Endodermal cell (in vitro differentiated cells): ENCODE data around the gene UBE2E1. TPM values are rescaled to one million over a fixed set of nuclear protein-coding genes. Genes with fewer than 3 reads are reported as not detected.

ENCODE experiments used
- DNase-seq: peaks from one replicate; pipeline ENCODE4 v3.0.0-alpha.2; 2017
- H3K27ac ChIP-seq: 2 replicates; pipeline ENCODE4 v1.5.1; 2013; ENCODE audit warnings: mild to moderate bottlenecking, low read depth, low read length, moderate library complexity
- H3K27me3 ChIP-seq: 2 replicates; pipeline ENCODE4 v1.6.1; 2013; ENCODE audit warnings: mild to moderate bottlenecking, low read length, moderate library complexity; ENCODE audit not compliant: insufficient read depth, control insufficient read depth, poor library complexity, severe bottlenecking
- H3K36me3 ChIP-seq: 2 replicates; pipeline ENCODE4 v1.7.0; 2013; ENCODE audit warnings: mild to moderate bottlenecking, low read length, moderate library complexity; ENCODE audit not compliant: control insufficient read depth, insufficient read depth
- H3K4me1 ChIP-seq: one replicate; pipeline ENCODE4 v1.7.0; 2013; ENCODE audit warnings: low read length; ENCODE audit not compliant: control insufficient read depth, insufficient read depth
- H3K4me3 ChIP-seq: 2 replicates; pipeline ENCODE4 v1.5.1; 2013; ENCODE audit warnings: mild to moderate bottlenecking, low read length, moderate library complexity
- H3K9ac ChIP-seq: 2 replicates; pipeline ENCODE4 v1.6.1; 2013; ENCODE audit warnings: mild to moderate bottlenecking, low read length, moderate library complexity; ENCODE audit not compliant: poor library complexity, severe bottlenecking; ENCODE audit errors: extremely low read depth
- H3K9me3 ChIP-seq: 2 replicates; pipeline ENCODE4 v1.6.1; 2013; ENCODE audit warnings: mild to moderate bottlenecking, low read length, moderate library complexity; ENCODE audit not compliant: control insufficient read depth
- H3K27ac Mint-ChIP-seq: 2 replicates; pipeline ENCODE4 v1.8.0; 2020; ENCODE audit warnings: mixed read lengths
- H3K27me3 Mint-ChIP-seq: 2 replicates; pipeline ENCODE4 v1.8.0; 2021; ENCODE audit warnings: mild to moderate bottlenecking, mixed read lengths; ENCODE audit not compliant: insufficient read depth
- H3K36me3 Mint-ChIP-seq: 2 replicates; pipeline ENCODE4 v1.8.0; 2020; ENCODE audit warnings: low read depth, mixed read lengths
- H3K4me1 Mint-ChIP-seq: 2 replicates; pipeline ENCODE4 v1.8.0; 2020; ENCODE audit warnings: mixed read lengths
- H3K4me3 Mint-ChIP-seq: 2 replicates; pipeline ENCODE4 v1.8.0; 2020; ENCODE audit warnings: mild to moderate bottlenecking, moderate library complexity, mixed read lengths
- H3K9me3 Mint-ChIP-seq: 2 replicates; pipeline ENCODE4 v1.8.0; 2020; ENCODE audit warnings: mild to moderate bottlenecking, mixed read lengths
- WGBS, 2 experiments: methylation state at CpG; one replicate each; pipeline versions ENCODE4 v1.1.5 to v1.1.7; 2013; ENCODE audit warnings: missing lambda C conversion rate in 2 of 2, mixed read lengths in 1 of 2; ENCODE audit not compliant: insufficient coverage in 1 of 2, insufficient read length in 1 of 2; 5-methylcytosine and 5-hydroxymethylcytosine counted together
- total RNA-seq, 2 donors: library from RNA; stranded (reverse); fragmentation: NEBNext Ultra II Directional in 1 of 2; extraction: Animal tissue kit (Norgen Biotek cat#: 25700) in 1 of 2; gene quantifications; 2 replicates in 1 of 2; 3 replicates in 1 of 2; pipeline ENCODE4 v1.2.1, GENCODE V29; 2021
- TF ChIP-seq, protein P1 (sequence below): fragments of 200-600 bp; sonication (generic); conservative IDR thresholded peaks from 2 replicates; pipeline ENCODE4 v1.5.0; 2021; ENCODE audit warnings: antibody characterized with exemption, mild to moderate bottlenecking

The UBE2E1 gene
- total RNA-seq, 2 donors from 2014 or later = 112 to 120 TPM

DNA sequence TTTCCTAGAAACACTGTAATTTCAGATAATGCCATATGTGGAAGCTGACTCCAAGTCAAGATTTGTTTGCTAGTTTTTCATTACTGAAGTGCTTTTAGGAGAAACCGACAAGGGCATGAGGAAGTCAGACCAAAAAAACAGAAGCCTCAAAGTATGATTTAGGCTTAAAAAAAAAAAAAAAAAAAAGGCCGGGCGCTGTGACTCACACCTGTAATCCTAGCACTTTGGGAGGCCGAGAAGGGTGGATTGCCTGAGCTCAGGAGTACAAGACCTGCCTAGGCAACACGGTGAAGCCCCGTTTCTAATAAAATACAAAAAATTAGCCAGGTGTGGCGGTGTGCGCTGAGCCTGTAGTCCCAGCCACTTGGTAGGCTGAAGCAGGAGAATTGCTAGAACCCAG lies 122.8 kb downstream of the UBE2E1 start:
- H3K27ac Mint-ChIP-seq = no peak overlapping the region
- Histone ChIP-seq H3K9ac (no peak overlapping the region), H3K27ac (no peak overlapping the region), H3K4me3 (no peak overlapping the region), H3K4me1 (no peaks in the 10 kb centered on the region), H3K27me3 (no peaks in the 10 kb centered on the region), H3K36me3 (no peaks in the 10 kb centered on the region), H3K9me3 (no peaks in the 10 kb centered on the region)
- DNase-seq = no peak
- no peaks in the 10 kb centered on the region for H3K27me3 Mint-ChIP-seq
- H3K9me3 Mint-ChIP-seq = no peaks in the 10 kb centered on the region
- H3K4me3 Mint-ChIP-seq = no peak overlapping the region
- TF ChIP-seq, protein P1, sequence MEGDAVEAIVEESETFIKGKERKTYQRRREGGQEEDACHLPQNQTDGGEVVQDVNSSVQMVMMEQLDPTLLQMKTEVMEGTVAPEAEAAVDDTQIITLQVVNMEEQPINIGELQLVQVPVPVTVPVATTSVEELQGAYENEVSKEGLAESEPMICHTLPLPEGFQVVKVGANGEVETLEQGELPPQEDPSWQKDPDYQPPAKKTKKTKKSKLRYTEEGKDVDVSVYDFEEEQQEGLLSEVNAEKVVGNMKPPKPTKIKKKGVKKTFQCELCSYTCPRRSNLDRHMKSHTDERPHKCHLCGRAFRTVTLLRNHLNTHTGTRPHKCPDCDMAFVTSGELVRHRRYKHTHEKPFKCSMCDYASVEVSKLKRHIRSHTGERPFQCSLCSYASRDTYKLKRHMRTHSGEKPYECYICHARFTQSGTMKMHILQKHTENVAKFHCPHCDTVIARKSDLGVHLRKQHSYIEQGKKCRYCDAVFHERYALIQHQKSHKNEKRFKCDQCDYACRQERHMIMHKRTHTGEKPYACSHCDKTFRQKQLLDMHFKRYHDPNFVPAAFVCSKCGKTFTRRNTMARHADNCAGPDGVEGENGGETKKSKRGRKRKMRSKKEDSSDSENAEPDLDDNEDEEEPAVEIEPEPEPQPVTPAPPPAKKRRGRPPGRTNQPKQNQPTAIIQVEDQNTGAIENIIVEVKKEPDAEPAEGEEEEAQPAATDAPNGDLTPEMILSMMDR = no peak
- 86 to 93% methylated on average over 6 to 8 of the region's 8 CpGs for WGBS, 2 experiments
- H3K36me3 Mint-ChIP-seq = no peaks in the 10 kb centered on the region
- peaks cover 3% of the 10 kb centered on the region for H3K4me1 Mint-ChIP-seq

DNA sequence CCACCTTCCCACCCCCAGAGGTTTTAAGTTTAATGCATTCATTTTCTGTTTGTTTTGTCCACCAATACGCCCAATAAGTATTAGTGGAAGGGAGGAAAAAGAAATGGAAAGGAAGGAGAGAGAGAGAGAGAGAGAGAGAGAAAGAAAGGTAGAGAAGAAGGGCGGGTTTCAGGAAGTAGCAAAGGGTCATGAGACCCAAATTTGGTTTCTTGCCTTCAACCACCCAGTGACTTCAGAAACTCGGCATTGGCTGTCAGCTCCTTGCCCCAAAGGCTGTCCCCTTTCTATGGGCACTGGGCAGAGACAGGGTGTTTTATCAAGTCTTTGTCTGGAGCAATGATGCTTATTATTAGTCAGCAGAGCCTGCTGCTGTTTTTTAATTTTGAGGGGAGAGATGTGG lies 125.8 kb downstream of the UBE2E1 start:
- Histone ChIP-seq H3K36me3 (no peaks in the 10 kb centered on the region), H3K27ac (no peak overlapping the region), H3K9ac (no peak overlapping the region), H3K4me3 (no peak overlapping the region), H3K4me1 (no peaks in the 10 kb centered on the region), H3K27me3 (no peaks in the 10 kb centered on the region), H3K9me3 (no peaks in the 10 kb centered on the region)
- H3K36me3 Mint-ChIP-seq = no peaks in the 10 kb centered on the region
- peaks cover under 1% of the 10 kb centered on the region for H3K27me3 Mint-ChIP-seq
- no peak overlapping the region for H3K4me3 Mint-ChIP-seq
- TF ChIP-seq, protein P1 = no peak
- no peaks in the 10 kb centered on the region for H3K9me3 Mint-ChIP-seq
- DNase-seq = no peak
- WGBS, 2 experiments = 92 to 100% methylated on average over 2 to 3 of the region's 3 CpGs
- H3K4me1 Mint-ChIP-seq = peaks cover 3% of the 10 kb centered on the region
- no peak overlapping the region for H3K27ac Mint-ChIP-seq

DNA sequence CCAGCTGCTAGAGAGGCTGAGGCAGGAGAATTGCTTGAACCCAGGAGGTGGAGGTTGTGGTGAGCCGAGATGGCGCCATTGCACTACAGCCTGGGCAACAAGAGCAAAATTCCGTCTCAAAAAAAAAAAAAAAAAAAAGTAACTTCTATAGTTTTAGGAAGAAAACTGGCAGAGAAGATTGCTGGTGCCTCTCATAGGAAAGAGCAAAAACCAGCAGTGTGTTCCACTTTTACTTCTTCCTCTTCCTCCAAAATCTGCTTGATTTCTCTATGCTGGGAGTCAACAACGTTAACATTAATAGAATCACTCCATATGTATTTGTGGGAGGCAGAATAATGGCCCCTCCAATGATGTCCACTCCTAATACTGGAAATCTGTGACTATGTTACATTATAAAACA lies 126.8 kb downstream of the UBE2E1 start:
- Mint-ChIP-seq H3K27ac (no peak overlapping the region), H3K36me3 (no peaks in the 10 kb centered on the region), H3K27me3 (peaks cover 3% of the 10 kb centered on the region), H3K4me3 (no peak overlapping the region), H3K4me1 (peaks cover 3% of the 10 kb centered on the region), H3K9me3 (no peaks in the 10 kb centered on the region)
- Histone ChIP-seq H3K4me3 (no peak overlapping the region), H3K27me3 (no peaks in the 10 kb centered on the region), H3K9ac (no peak overlapping the region), H3K27ac (no peak overlapping the region), H3K4me1 (no peaks in the 10 kb centered on the region), H3K9me3 (no peaks in the 10 kb centered on the region), H3K36me3 (no peaks in the 10 kb centered on the region)
- WGBS, 2 experiments = 88 to 93% methylated on average over 3 of the region's 4 CpGs
- TF ChIP-seq, protein P1 = no peak
- DNase-seq = no peak
